Measurements from ENCODE around the gene CSRP1.

Gene CSRP1

DNA sequence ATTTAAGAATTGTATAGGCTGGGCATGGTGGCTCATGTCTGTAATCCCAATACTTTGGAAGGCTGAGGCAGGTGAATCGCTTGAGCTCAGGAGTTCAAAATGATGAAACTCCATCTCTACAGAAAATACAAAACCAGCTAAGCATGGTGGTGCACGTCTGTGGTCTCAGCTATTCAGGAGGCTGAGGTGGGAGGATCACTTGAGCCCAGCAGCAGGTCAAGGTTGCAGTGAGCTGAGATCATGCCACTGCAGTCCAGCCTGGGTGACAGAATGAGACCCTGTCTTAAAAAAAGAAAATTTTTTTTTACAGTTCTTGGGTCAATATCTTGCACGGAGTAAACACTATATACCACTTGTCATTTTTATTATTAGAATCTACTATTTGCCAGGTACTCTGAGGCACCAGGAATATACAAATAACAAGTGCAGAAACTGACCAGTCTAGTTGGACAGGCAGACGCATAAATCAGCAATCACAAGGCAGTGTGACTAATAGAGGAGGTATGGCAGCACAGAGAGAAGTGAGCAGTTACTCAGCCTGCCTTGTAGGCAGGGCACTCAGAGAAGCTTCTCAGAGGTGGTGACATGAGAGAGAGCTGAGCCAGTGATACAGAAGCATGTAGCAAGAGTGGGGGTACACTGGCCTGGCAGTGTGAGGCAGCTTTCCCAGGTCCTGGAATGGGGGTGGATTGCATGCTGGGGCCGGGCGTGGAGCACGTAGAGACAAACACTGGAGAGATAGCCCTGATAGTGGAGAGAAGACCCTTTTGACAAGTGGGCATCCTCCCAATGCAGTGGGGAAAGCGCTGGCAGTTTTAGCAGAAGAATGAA lies 45.9 kb downstream of the CSRP1 start:
- DNase-seq: no peak

DNA sequence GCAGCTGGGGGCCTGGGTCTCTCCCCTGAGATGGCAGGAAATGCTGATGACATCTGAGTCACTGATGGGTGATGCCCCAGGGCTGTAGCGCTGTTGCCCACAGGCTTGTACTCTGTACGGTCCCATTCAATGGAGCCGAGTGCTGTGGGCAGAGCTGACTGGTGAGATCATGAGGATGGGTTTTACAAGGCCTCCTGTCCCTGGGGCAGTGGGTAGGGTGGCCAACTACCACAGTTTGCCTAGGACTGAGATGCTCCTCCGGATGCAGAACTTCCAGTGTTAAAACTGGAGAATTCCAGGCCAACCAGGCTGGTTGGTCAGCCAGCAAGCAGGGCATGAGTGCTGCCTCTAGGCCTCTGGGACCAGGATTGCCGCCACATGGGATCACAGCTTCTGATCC lies 47.1 kb downstream of the CSRP1 start:
- DNase-seq: no peak

- no peak for DNase-seq
These were observed 47.9 kb downstream of the CSRP1 start for GRCh38 chr1:201459052-201459451.

- DNase-seq: no peak
These were observed 49.4 kb downstream of the CSRP1 start for GRCh38 chr1:201457508-201457960.

DNA sequence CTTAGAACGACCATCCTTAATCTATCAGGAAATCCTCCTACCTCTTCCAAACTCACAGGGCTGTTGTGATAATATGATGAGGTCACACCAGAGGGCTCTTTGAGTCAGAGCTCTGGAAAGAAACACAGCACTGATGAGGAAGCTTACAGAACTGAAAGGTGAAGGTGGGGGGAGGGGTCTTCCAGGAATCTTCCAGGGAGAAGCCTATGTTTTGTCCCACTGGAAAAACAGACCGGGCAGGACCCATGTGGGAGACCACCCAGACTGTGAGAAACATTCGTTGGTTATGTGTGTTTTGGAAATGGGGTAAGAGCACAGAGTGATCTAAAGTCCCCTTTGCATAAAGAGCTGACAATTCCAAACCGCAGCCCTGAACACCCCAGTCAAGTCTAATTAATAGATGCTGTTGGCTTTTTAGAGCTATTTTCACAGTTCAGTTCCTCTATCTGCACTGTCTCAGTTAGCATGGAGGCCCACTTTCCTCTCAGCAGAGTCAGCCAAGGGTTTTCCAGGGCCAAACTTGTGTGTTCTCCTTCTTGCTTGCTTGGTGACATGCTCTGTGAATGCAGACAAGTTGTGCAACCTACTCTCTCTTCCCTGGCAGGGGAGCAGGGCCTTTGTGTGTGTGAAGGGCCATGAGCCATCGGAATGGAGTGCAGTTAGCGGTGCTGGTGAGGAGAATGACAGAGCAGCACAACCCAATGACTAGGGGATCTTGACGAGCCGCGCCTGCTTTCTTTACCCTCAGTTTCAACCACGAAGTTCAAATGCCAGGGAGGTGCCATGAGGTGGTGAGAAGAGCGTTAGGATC lies 50.2 kb downstream of the CSRP1 start:
- DNase-seq: peak in 27 of 58 donors; percentile 9 to 82 (median 31)

DNA sequence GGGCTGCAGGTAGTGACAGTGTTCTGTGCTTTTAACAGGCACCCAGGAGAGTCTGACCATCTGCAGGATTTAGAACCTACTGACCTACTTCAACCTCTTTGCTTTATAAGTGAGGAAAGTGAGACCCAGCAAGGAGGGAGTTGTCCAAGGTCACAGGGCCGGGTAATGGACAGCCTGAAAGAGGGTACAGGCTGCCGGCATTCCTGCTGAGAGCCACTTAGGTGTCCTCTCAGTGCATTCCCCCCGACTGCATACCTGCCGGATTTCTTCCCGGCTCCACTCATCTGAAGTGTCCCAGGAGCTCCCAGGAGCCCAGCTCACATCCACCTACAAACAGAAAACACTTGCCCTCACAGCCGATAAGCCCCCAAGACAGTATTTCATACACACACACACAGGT lies 51.8 kb downstream of the CSRP1 start:
- DNase-seq: no peak

DNA sequence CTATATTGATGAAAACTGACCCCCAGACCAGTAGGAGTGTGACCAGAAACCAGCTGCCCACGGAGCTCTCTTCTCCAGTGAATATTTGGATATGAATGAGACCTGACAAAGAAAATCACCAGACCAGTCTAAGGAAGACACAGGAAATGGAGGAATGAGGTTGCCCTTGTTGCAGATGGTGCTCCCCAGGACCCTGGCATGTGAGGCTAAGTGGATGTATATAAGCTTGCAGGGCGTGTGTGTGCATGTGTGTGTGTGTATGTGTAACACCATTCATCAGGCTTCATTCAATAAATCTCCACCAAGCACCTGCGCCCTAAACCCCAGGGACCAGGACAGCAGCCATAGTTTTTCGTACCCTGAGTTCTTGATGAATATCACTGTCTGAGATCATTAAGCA lies 52.3 kb downstream of the CSRP1 start:
- no peak for DNase-seq

DNA sequence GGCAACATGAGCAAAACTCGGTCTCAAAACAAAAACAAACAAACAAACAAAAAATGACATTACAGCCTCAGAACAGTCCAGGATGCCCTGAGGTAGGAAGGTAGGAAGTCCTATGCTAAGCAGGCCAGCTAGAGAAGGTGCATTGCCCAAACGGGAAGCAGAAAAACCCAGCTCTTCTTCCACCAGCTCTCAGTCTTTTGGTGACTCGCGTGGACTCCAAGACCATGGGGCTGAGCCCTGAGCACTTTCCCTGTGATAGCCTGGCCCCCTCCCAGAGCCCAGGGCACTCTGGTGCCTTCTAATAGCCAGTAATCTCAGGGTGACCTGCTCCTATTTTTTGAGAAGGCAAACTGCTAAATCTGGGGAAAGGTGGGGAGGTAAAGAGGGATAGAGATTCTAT lies 54.1 kb downstream of the CSRP1 start:
- no peak for DNase-seq

GRCh38 chr1:201450721-201451291 lies 56.1 kb downstream of the CSRP1 start:
- peak in 46 of 58 donors; percentile 16 to 82 (median 52) for DNase-seq

DNA sequence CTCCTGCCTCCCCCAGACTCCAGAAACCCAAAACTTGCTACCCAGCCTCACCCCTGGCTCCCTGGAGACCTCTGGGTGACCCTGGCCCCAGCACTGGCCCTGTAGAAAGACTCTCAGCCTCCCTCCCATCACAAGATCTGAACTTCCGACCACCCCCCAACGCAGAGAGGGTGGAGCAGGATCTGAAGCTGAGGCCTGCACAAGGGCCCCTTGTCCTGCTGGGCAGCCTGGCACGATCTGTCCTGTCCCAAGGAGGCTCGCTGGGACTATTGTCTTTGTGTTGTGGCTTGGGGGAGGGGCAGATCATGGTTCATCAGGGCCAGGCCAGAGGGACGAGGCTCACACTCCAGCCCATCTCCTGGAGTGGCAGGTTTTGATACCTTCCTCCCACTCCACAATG lies 57.9 kb downstream of the CSRP1 start:
- DNase-seq: peak in 50 of 58 donors; percentile 19 to 91 (median 72)

DNA sequence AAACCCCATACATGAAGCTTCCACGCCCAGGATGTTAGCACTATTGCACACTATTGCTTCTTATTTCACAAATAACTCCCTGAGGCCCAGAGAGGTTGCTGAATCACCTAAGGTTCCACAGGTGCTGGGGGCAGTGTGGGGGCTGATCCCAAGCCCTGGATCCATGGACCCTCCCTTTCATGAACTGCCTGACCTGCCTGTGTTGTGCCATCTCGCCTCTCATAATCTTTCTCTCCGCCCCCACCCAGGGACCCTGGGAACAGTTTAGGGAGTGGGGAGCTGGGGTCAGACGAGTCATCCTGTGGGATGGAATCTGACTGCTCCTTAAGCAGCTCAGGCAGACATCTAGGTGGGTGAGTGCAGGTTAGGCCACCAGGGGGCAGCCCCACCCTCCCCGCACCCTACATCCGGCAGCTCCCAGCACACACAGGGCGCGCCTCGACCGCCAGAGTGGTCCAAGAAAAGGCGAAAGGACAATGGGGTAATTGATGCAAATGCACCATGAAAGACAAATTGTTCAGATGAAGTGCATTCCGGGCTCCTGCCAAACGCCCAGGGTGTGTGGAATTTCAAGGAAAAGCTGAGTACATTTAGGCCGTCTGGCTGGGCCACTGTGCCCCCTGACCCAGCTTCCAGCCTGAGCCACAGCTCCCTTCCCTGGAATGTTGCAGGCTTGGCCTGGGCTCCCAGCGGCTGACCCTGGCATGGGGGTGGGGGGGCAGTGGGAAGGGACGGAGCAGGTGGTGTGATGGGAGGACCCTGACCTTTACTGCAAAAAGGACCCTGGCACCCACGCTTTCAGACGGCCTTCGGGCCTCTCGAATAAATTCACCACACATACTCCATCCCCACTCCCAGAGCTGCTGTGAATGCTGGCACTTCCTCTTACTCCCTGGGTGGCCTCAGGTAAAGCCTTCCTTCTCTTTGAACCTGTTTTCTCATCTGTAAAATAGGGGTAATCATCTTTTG lies 58.7 kb downstream of the CSRP1 start:
- peak in 54 of 58 donors; percentile 27 to 94 (median 78) for DNase-seq

DNA sequence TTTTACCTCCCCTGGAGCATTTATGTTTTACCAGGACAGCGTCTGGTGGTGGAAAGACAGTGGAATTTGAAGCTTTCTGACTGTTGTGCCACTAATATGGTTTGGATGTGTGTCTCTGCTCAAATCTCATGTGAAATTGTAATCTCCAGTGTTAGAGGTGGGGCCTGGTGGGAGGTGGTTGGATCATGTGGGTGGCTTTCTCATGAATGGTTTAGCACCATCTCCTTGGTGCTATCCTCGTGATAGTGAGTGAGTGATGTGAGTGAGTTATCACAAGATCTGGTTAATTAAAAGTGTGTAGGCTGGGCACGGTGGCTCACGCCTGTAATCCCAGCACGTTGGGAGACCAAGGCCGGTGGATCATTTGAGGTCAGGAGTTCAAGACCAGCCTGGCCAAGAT lies 61.6 kb downstream of the CSRP1 start:
- DNase-seq: no peak

- no peak for DNase-seq
These were observed 62.1 kb downstream of the CSRP1 start for GRCh38 chr1:201444792-201445191.

- no peak for DNase-seq
These were observed 63.2 kb downstream of the CSRP1 start for GRCh38 chr1:201443747-201444146.

GRCh38 chr1:201436969-201437368 lies 70.0 kb downstream of the CSRP1 start:
- no peak for DNase-seq

DNA sequence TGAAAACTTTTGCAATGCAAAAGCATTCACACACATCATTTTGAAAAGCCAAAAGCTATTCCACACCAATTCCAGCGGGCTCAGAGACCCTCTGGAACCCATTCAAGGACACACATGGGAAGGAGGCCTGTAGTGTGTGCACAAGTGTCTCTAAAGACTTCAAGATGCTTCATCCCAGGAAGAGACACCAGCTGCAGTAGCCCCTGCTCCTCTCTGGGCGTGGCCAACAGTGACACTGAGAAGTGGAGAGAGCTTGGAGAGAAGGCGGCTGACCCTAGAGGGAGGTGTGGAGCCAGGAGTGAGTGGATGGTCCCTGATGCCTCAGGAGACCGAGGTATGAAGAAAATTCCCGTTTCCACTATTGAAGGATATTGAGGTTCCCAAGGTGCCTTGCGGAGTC lies 70.5 kb downstream of the CSRP1 start:
- no peak for DNase-seq

GRCh38 chr1:201434266-201434665 lies 72.7 kb downstream of the CSRP1 start:
- DNase-seq: no peak

GRCh38 chr1:201433609-201434008 lies 73.3 kb downstream of the CSRP1 start:
- DNase-seq: no peak
